Body of pancreas (tissue), 4 donors: Measurements from ENCODE around the gene EIF3F. TPM values are rescaled to one million over a fixed set of nuclear protein-coding genes. Genes with fewer than 3 reads are reported as not detected.

ENCODE experiments used
- ATAC-seq: fragments of 150-250 bp; one replicate; pipeline ENCODE4 v1.9.1; 2016
- DNase-seq, 4 donors: peaks; one replicate each; pipeline ENCODE4 v3.0.0-alpha.2; 2019
- H3K27ac ChIP-seq, 4 donors: fragments of 200-600 bp; sonication (generic); 1 replicate in 3 of 4; 2 replicates in 1 of 4; pipeline versions ENCODE4 v1.5.1 to v1.6.1; 2016 to 2019; ENCODE audit warnings: mild to moderate bottlenecking in 1 of 4, mixed read lengths in 1 of 4, moderate library complexity in 1 of 4
- H3K27me3 ChIP-seq, 2 donors: fragments of 200-600 bp; sonication (generic); one replicate each; pipeline ENCODE4 v1.6.0; 2016; ENCODE audit warnings: mild to moderate bottlenecking in 1 of 2
- H3K36me3 ChIP-seq, 2 donors: fragments of 200-600 bp; sonication (generic); replicated peaks in 1 of 2; 2 replicates each; pipeline ENCODE4 v1.5.1; 2016; ENCODE audit warnings: low read depth in 2 of 2; ENCODE audit not compliant: insufficient read depth in 1 of 2
- H3K4me1 ChIP-seq: fragments of 200-600 bp; sonication (generic); one replicate; pipeline ENCODE4 v1.6.0; 2016
- H3K4me3 ChIP-seq, 2 donors: fragments of 200-600 bp; sonication (generic); 1 replicate in 1 of 2; 2 replicates in 1 of 2; pipeline ENCODE4 v1.5.1; 2016 to 2019
- H3K9me3 ChIP-seq, 3 donors: fragments of 200-600 bp; sonication (generic); 1 replicate in 2 of 3; 2 replicates in 1 of 3; pipeline ENCODE4 v1.5.1; 2016
- POLR2A ChIP-seq, 3 donors: fragments of 450-650 bp; IDR thresholded peaks; one replicate each; pipeline ENCODE4 v1.6.1; 2016; ENCODE audit warnings: antibody characterized with exemption in 3 of 3, mild to moderate bottlenecking in 2 of 3
- WGBS, 2 donors: methylation state at CpG; one replicate each; pipeline ENCODE4 v1.1.5; 2017; 5-methylcytosine and 5-hydroxymethylcytosine counted together
- intact Hi-C: fragments of 100-400 bp; cut with DNase I; formaldehyde crosslinking; loops from one replicate; pipeline ENCODE4 v1.15.1; 2023
- total RNA-seq, 2 donors: library from RNA; depleted of rRNA; stranded (reverse); fragments of >200 nt; gene quantifications; one replicate each; pipeline ENCODE4 v1.1.0, GENCODE V29; 2016
- TF ChIP-seq, protein P1 (sequence below), 7 experiments: fragments of 450-650 bp in 4 of 7; fragments of 200-600 bp in 3 of 7; sonication (generic) in 3 of 7; IDR thresholded peaks; one replicate each; pipeline ENCODE4 v1.5.1; 2016 to 2019; ENCODE audit warnings: antibody characterized with exemption in 7 of 7

Gene EIF3F
- total RNA-seq, 2 donors from 2014 or later = 138 to 153 TPM

DNA sequence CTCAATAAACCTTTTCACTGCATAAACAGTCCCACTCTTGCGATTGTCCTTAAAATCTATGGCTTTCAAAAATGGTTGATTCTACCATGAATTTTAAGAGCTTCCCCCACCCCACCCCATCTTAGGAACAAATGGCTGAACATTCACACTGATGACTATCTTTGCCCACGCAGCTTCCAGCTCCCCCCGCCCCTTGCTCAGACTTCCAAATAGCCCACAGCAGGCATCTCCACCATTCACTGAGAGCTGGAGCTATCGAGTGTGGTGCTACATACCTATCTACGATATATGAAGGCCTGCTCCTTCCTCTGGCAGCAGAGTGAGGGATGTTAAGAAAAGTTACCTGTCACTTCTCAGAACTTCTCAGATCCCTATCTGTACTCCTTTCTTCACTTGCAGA, 26.7 kb downstream of the EIF3F start:
- intact Hi-C loops = no loop called here
- no peaks in the 10 kb centered on the region for H3K9me3 ChIP-seq
- no peaks in the 10 kb centered on the region for H3K36me3 ChIP-seq
- DNase-seq (no peak), ATAC-seq (no peak)
- TF ChIP-seq, protein P1, sequence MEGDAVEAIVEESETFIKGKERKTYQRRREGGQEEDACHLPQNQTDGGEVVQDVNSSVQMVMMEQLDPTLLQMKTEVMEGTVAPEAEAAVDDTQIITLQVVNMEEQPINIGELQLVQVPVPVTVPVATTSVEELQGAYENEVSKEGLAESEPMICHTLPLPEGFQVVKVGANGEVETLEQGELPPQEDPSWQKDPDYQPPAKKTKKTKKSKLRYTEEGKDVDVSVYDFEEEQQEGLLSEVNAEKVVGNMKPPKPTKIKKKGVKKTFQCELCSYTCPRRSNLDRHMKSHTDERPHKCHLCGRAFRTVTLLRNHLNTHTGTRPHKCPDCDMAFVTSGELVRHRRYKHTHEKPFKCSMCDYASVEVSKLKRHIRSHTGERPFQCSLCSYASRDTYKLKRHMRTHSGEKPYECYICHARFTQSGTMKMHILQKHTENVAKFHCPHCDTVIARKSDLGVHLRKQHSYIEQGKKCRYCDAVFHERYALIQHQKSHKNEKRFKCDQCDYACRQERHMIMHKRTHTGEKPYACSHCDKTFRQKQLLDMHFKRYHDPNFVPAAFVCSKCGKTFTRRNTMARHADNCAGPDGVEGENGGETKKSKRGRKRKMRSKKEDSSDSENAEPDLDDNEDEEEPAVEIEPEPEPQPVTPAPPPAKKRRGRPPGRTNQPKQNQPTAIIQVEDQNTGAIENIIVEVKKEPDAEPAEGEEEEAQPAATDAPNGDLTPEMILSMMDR (IDR thresholded peaks at IDR 0.05) = no peak
- TF ChIP-seq POLR2A (IDR thresholded peaks at IDR 0.05) = no peak
- H3K27ac ChIP-seq = no peak overlapping the region
- peaks cover 0 to 5% of the 10 kb centered on the region in 2 donors for H3K27me3 ChIP-seq
- H3K4me1 ChIP-seq = peaks cover 5% of the 10 kb centered on the region
- WGBS, 2 donors = 74 to 80% methylated on average over 5 of the region's 5 CpGs
- no peak overlapping the region for H3K4me3 ChIP-seq

DNA sequence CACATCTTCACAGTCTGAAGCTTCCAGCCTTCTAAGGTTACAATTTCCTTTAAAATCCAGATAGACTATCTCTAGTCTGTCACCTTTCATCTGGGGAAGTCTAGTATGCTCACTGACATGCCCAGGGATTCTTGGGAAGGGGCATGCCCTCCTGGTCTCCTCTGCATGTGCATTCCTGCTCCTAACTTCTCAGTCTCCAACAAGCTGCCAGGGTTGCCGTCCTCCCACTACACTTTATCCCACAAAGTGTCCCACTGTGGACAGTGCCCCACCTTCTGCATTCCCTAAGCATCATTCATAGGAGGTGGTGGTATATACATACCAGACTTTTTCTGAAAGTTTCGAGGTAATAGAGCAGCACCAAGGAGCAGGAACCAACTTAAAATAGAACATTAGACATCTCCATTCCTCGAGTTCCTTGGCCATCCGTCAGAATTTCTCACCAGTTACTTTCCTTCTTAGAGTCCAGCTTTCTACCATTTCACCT, 28.7 kb downstream of the EIF3F start:
- Histone ChIP-seq H3K27ac (no peak overlapping the region), H3K9me3 (no peaks in the 10 kb centered on the region), H3K27me3 (peaks cover 0 to 11% of the 10 kb centered on the region in 2 donors), H3K4me3 (no peak overlapping the region), H3K4me1 (peaks cover 12% of the 10 kb centered on the region), H3K36me3 (no peaks in the 10 kb centered on the region)
- no peak for TF ChIP-seq POLR2A (IDR thresholded peaks at IDR 0.05)
- TF ChIP-seq, protein P1 (IDR thresholded peaks at IDR 0.05) = no peak
- WGBS, 2 donors = 46 to 56% methylated on average over 4 of the region's 4 CpGs
- no peak for ATAC-seq
- DNase-seq = no peak
- intact Hi-C loops = no loop called here

DNA sequence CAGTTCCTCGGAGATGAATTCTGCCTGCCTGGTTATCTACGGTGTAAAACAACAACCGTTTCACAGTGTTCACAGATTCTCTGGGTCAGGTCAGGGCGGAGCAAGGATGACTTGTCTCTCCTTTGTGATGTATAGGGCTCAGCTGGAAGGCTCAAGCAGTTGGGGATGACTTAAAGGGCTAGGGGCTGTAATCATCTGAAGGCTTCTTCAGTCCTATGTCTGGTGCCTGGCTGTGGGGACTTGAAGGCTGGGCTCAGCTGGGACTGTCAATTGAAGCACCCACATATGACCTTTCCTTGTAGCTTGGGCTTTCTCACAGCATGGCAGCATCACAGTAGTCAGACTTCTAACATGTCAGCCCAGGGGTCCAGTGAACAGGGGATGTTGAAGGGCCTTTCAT, 29.3 kb downstream of the EIF3F start:
- TF ChIP-seq POLR2A (IDR thresholded peaks at IDR 0.05) = no peak
- TF ChIP-seq, protein P1 (IDR thresholded peaks at IDR 0.05) = no peak
- Histone ChIP-seq H3K9me3 (no peaks in the 10 kb centered on the region), H3K4me1 (peaks cover 12% of the 10 kb centered on the region), H3K4me3 (no peak overlapping the region), H3K27me3 (peaks cover 0 to 11% of the 10 kb centered on the region in 2 donors), H3K36me3 (no peaks in the 10 kb centered on the region), H3K27ac (no peak overlapping the region)
- 17 to 28% methylated on average over 4 of the region's 4 CpGs for WGBS, 2 donors
- intact Hi-C loops = no loop called here
- DNase-seq = no peak
- no peak for ATAC-seq

DNA sequence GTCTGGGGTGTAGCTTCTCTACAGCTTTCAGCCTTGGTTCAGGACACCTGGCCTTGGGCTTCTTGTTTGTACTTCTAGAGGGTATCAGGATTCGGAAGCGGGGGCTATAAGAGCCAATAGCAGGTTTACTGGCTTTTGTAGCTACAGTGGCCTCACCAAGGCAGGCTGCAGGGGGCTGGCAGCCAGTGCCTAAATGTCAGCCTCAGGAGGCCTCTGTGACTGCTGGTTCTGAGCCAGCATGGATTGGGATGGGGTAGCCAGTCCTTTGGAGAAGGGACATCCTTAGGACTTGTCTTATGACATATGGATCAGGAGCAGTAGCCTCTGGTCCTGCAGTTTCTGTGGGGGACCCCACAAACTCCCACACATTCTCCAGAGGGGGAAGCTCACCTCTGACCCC, 29.9 kb downstream of the EIF3F start:
- Histone ChIP-seq H3K27ac (no peak overlapping the region), H3K9me3 (no peaks in the 10 kb centered on the region), H3K36me3 (no peaks in the 10 kb centered on the region), H3K27me3 (peaks cover 0 to 11% of the 10 kb centered on the region in 2 donors), H3K4me3 (no peak overlapping the region), H3K4me1 (peaks cover 12% of the 10 kb centered on the region)
- WGBS, 2 donors = 91 to 94% methylated on average over 2 of the region's 2 CpGs
- intact Hi-C loops = no loop called here
- no peak for TF ChIP-seq POLR2A (IDR thresholded peaks at IDR 0.05)
- TF ChIP-seq, protein P1 (IDR thresholded peaks at IDR 0.05) = no peak
- ATAC-seq (no peak), DNase-seq (no peak)

DNA sequence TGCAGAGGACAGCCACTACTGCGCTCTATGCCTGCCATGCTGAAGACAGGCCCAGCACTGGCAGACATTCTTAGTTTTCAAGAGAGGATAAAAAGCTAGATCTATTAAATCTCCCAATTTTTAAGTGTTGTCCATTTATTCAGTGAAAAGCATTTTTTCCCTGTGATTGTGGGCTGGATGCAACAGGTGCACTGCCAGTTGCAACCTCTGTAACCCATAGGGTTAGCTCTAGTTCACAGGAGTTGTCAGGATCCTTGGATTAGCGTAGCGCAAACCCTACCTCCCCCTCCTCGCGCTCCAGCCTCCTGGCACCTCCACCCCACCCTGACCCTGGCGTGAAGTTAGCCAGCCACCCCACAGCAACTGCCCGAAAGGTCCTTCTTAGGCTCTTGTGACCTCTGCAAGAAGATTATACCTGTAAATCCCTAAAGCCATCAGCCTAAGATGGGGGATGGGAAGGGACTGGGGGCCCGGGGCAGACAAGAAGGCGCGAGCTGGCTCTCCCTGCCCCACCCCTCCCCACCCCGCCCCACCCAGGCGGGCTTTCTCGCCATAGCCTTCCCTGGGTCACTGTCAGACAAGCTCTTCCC, 30.9 kb downstream of the EIF3F start:
- 43 to 48% methylated on average over 12 to 13 of the region's 13 CpGs for WGBS, 2 donors
- Histone ChIP-seq H3K27me3 (peaks cover 0 to 11% of the 10 kb centered on the region in 2 donors), H3K4me1 (peaks cover 12% of the 10 kb centered on the region), H3K9me3 (no peaks in the 10 kb centered on the region), H3K36me3 (no peaks in the 10 kb centered on the region), H3K27ac (no peak overlapping the region), H3K4me3 (no peak overlapping the region)
- ATAC-seq (no peak), DNase-seq (no peak)
- no peak for TF ChIP-seq POLR2A (IDR thresholded peaks at IDR 0.05)
- TF ChIP-seq, protein P1 (IDR thresholded peaks at IDR 0.05) = no peak
- intact Hi-C loops = no loop called here
